Activated B cell treated with CpG ODN at 0.5 μM for 24 hours (primary cell): ENCODE results near the gene EGLN1. TPM values are rescaled to one million over a fixed set of nuclear protein-coding genes. Genes with fewer than 3 reads are reported as not detected.

ENCODE experiments used
- ATAC-seq: fragments of 200-7000 bp; cut with Tn5 transposase; one replicate; pipeline ENCODE4 v1.10.0; 2021; ENCODE audit warnings: low read depth, mild to moderate bottlenecking, moderate library complexity
- CTCF ChIA-PET: fragments of 350-600 bp; sonication (Branson Sonifier 250); formaldehyde crosslinking; loops from one replicate; lab custom pipeline; 2021; ENCODE audit warnings: antibody characterized with exemption; lab: Charles Lee
- POLR2A ChIA-PET: fragments of 350-600 bp; sonication (Branson Sonifier 250); formaldehyde crosslinking; loops from one replicate; lab custom pipeline; 2021; ENCODE audit warnings: antibody characterized with exemption; lab: Charles Lee
- DNase-seq: peaks from one replicate; pipeline ENCODE4 v3.0.0; 2022
- H3K27ac Mint-ChIP-seq: one replicate; pipeline ENCODE4 v1.8.0; 2020; ENCODE audit warnings: mixed read lengths
- H3K27me3 Mint-ChIP-seq: one replicate; pipeline ENCODE4 v1.8.0; 2021; ENCODE audit warnings: mixed read lengths
- H3K36me3 Mint-ChIP-seq: one replicate; pipeline ENCODE4 v1.8.0; 2021; ENCODE audit warnings: low read depth, mixed read lengths
- H3K4me1 Mint-ChIP-seq: one replicate; pipeline ENCODE4 v1.8.0; 2021; ENCODE audit warnings: mixed read lengths
- H3K4me3 Mint-ChIP-seq: one replicate; pipeline ENCODE4 v1.8.0; 2020; ENCODE audit warnings: mild to moderate bottlenecking, mixed read lengths
- H3K9me3 Mint-ChIP-seq: one replicate; pipeline ENCODE4 v1.8.0; 2020; ENCODE audit warnings: mixed read lengths
- intact Hi-C: fragments of 100-400 bp; cut with micrococcal nuclease; formaldehyde crosslinking; loops from one replicate; pipeline ENCODE4 v1.15.1; 2024
- total RNA-seq: library from RNA; stranded (reverse); gene quantifications from 2 replicates; pipeline ENCODE4 v1.2.3, GENCODE V29; 2022
- TF ChIP-seq, protein P1 (sequence below): fragments of 200-600 bp; IDR thresholded peaks from one replicate; pipeline ENCODE4 v1.8.0; 2022; ENCODE audit warnings: antibody characterized with exemption, mild to moderate bottlenecking

Gene EGLN1
- total RNA-seq, 1 donor from 2014 or later: 15.6 TPM

DNA sequence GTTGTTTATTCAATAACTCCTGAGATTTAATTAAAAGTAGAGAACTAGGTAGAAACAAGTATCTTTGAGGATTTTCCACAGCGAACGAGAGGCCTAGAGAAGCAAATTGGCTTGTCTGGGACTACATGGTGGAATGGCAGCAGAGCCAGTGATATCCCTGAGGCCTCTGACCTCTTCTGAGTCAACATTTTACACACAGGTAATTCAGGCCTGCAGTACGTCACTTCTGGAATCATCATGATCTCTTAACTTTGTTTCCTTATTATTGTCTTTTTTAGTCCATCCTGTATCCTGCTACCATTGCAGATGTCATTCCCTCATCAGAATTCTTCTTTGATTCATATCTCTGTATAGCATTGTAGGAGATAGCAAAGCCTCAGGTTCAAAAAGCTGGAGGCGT is 74.1 kb downstream of the EGLN1 start:
- Mint-ChIP-seq H3K27ac (no peak overlapping the region), H3K4me3 (no peak overlapping the region), H3K4me1 (no peaks in the 10 kb centered on the region), H3K36me3 (peaks cover 74% of the 10 kb centered on the region), H3K27me3 (no peaks in the 10 kb centered on the region), H3K9me3 (no peaks in the 10 kb centered on the region)
- ATAC-seq (no peak), DNase-seq (no peak)
- CTCF ChIA-PET: interaction anchor here (0.9 kb wide), 1 partner anchor 10 kb away, joined by 5 read pairs; no protein-coding TSS in a partner anchor
- TF ChIP-seq, protein P1, sequence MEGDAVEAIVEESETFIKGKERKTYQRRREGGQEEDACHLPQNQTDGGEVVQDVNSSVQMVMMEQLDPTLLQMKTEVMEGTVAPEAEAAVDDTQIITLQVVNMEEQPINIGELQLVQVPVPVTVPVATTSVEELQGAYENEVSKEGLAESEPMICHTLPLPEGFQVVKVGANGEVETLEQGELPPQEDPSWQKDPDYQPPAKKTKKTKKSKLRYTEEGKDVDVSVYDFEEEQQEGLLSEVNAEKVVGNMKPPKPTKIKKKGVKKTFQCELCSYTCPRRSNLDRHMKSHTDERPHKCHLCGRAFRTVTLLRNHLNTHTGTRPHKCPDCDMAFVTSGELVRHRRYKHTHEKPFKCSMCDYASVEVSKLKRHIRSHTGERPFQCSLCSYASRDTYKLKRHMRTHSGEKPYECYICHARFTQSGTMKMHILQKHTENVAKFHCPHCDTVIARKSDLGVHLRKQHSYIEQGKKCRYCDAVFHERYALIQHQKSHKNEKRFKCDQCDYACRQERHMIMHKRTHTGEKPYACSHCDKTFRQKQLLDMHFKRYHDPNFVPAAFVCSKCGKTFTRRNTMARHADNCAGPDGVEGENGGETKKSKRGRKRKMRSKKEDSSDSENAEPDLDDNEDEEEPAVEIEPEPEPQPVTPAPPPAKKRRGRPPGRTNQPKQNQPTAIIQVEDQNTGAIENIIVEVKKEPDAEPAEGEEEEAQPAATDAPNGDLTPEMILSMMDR: no peak
- intact Hi-C loops: no loop called here
- POLR2A ChIA-PET: no interaction called here

- DNase-seq (no peak), ATAC-seq (no peak)
- no peak overlapping the region for H3K4me3 Mint-ChIP-seq
- H3K27me3 Mint-ChIP-seq: peaks cover 1% of the 10 kb centered on the region
- H3K27ac Mint-ChIP-seq: no peak overlapping the region
- peaks cover 53% of the 10 kb centered on the region for H3K36me3 Mint-ChIP-seq
- POLR2A ChIA-PET: no interaction called here
- intact Hi-C loops: no loop called here
- CTCF ChIA-PET: interaction anchor here (1.7 kb wide), 1 partner anchor 17 kb away, joined by 4 read pairs; no protein-coding TSS in a partner anchor
- TF ChIP-seq, protein P1: no peak
- H3K4me1 Mint-ChIP-seq: peaks cover 38% of the 10 kb centered on the region
- no peaks in the 10 kb centered on the region for H3K9me3 Mint-ChIP-seq
Measured at GRCh38 chr1:231340328-231341013, 81.6 kb downstream of the EGLN1 start.

DNA sequence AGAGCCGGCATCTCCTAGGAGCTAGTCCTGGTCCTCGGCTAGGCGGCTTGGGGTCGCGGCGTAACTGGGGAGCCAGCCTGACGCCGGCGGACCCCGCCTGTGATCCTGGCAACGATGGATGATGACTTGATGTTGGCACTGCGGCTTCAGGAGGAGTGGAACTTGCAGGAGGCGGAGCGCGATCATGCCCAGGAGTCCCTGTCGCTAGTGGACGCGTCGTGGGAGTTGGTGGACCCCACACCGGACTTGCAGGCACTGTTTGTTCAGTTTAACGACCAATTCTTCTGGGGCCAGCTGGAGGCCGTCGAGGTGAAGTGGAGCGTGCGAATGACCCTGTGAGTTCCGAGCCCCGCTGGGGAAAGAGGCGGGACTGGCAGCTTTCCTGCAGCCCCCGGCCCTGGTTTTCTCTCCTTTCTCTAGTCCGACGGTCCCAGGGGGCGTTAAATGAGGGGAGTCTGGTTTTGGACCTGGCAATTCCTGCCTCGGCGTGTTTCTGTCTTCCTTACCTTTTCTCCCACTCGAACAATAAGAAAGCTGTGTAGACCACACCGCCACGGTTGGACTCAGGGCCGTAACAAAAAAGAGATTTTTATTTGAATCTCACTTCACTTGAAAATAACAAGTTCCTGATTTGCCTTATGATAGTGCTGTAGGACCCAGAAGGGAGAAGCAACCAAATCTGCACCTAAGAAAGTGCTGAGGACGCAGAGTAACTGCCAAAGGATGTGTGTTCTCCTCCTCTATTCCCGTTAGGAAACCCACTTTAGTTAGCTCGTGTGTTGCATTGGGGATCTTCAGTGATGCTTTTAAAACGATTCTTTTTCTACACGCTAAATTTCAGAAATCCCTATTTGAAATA is 83.6 kb downstream of the EGLN1 start, which contains the start of gene SPRTN:
Gene SPRTN, plus strand, starts transcription at position 24 of the 859 bp plus-strand sequence. Its CDS starts 91 bp downstream, at position 115.
- ATAC-seq: peak; percentile 0
- peak within 1 kb of the TSS; percentile 99 for H3K4me3 Mint-ChIP-seq
- H3K36me3 Mint-ChIP-seq: peaks cover 48% of the 10 kb centered on the region
- TF ChIP-seq, protein P1: no peak
- no peaks in the 10 kb centered on the region for H3K9me3 Mint-ChIP-seq
- POLR2A ChIA-PET: interaction anchor here (0.6 to 2.5 kb wide), 20 partner anchors 8 to 1780 kb away, joined by 3 to 23 read pairs (median 4); partner anchors contain the start of genes ABCB10, EGLN1, GNPAT and MAP10
- peaks cover 1% of the 10 kb centered on the region for H3K27me3 Mint-ChIP-seq
- peak within 1 kb of the TSS; percentile 99 for H3K27ac Mint-ChIP-seq
- no peak for DNase-seq
- CTCF ChIA-PET: interaction anchor here (1.1 to 1.7 kb wide), 5 partner anchors 16 to 418 kb away, joined by 3 to 7 read pairs (median 3); no protein-coding TSS in a partner anchor
- H3K4me1 Mint-ChIP-seq: peaks cover 57% of the 10 kb centered on the region
- intact Hi-C loops: loop anchor here (1.0 to 10.0 kb wide), 6 partner anchors 83 to 696 kb away; partner anchors contain the start of genes C1orf198, COG2 and TSNAX

GRCh38 chr1:231337472-231338269 is 84.4 kb downstream of the EGLN1 start, which contains the start of gene EXOC8:
Gene EXOC8, minus strand, starts transcription at chr1:231337852. Its CDS starts 107 bp downstream, at chr1:231337745.
- ATAC-seq (peak; percentile 78), DNase-seq (peak; percentile 99)
- peak within 1 kb of the TSS; percentile 99 for H3K4me3 Mint-ChIP-seq
- intact Hi-C loops: loop anchor here (1.0 to 10.0 kb wide), 9 partner anchors 84 to 695 kb away; partner anchors contain the start of genes ARV1, C1orf198, COG2 and FAM89A
- H3K4me1 Mint-ChIP-seq: peaks cover 66% of the 10 kb centered on the region
- TF ChIP-seq, protein P1: no peak
- H3K27ac Mint-ChIP-seq: peak within 1 kb of the TSS; percentile 99
- CTCF ChIA-PET: interaction anchor here (1.1 to 1.5 kb wide), 4 partner anchors 17 to 419 kb away, joined by 3 to 7 read pairs (median 3); no protein-coding TSS in a partner anchor
- H3K36me3 Mint-ChIP-seq: peaks cover 53% of the 10 kb centered on the region
- POLR2A ChIA-PET: interaction anchor here (0.6 to 2.5 kb wide), 22 partner anchors 9 to 1779 kb away, joined by 3 to 23 read pairs (median 4); partner anchors contain the start of genes ABCB10, EGLN1, GNPAT and MAP10
- H3K9me3 Mint-ChIP-seq: no peaks in the 10 kb centered on the region
- peaks cover 1% of the 10 kb centered on the region for H3K27me3 Mint-ChIP-seq
